Stimulated activated CD8-positive, alpha-beta memory T cell treated with anti-CD3 and anti-CD28 coated beads, Interleukin-15, amount 100 ng/mL, for 4 hours (primary cell): ENCODE data around the gene BNC2.

Experiments
- DNase-seq, 2 donors: peaks; one replicate each; pipeline ENCODE4 v3.0.0-alpha.2; 2020; ENCODE audit warnings: low read depth in 2 of 2

Gene BNC2

GRCh38 chr9:16817514-16817913, 53.0 kb downstream of the BNC2 start:
- DNase-seq, result no peak

GRCh38 chr9:16817002-16817401, 53.5 kb downstream of the BNC2 start:
- DNase-seq, result no peak

GRCh38 chr9:16816011-16816410, 54.5 kb downstream of the BNC2 start:
- DNase-seq, result no peak

GRCh38 chr9:16815079-16815478, 55.4 kb downstream of the BNC2 start:
- no peak for DNase-seq

- no peak for DNase-seq
These were observed 56.6 kb downstream of the BNC2 start for GRCh38 chr9:16813838-16814237.

GRCh38 chr9:16811987-16812685, 58.3 kb downstream of the BNC2 start:
- DNase-seq, result no peak

- DNase-seq, result no peak
These were observed 60.4 kb downstream of the BNC2 start for GRCh38 chr9:16809912-16810610.

- DNase-seq, result no peak
These were observed 63.8 kb downstream of the BNC2 start for GRCh38 chr9:16806674-16807073.

GRCh38 chr9:16803648-16804047, 66.8 kb downstream of the BNC2 start:
- no peak for DNase-seq

- DNase-seq, result no peak
These were observed 68.5 kb downstream of the BNC2 start for GRCh38 chr9:16801871-16802466.

- no peak for DNase-seq
These were observed 74.1 kb downstream of the BNC2 start for GRCh38 chr9:16796304-16796825.

- no peak for DNase-seq
These were observed 75.4 kb downstream of the BNC2 start for GRCh38 chr9:16794871-16795639.

- no peak for DNase-seq
These were observed 76.4 kb downstream of the BNC2 start for GRCh38 chr9:16794103-16794502.

GRCh38 chr9:16787724-16788123, 82.7 kb downstream of the BNC2 start:
- no peak for DNase-seq

- no peak for DNase-seq
These were observed 86.5 kb downstream of the BNC2 start for GRCh38 chr9:16784002-16784401.

- no peak for DNase-seq
These were observed 88.0 kb downstream of the BNC2 start for GRCh38 chr9:16782490-16782889.

GRCh38 chr9:16775330-16775729, 95.1 kb downstream of the BNC2 start:
- no peak for DNase-seq

- DNase-seq, result no peak
These were observed 96.9 kb downstream of the BNC2 start for GRCh38 chr9:16773617-16774016.

- DNase-seq, result no peak
These were observed 97.4 kb downstream of the BNC2 start for GRCh38 chr9:16773116-16773515.

- DNase-seq, result no peak
These were observed 99.1 kb downstream of the BNC2 start for GRCh38 chr9:16771356-16771755.

GRCh38 chr9:16769291-16769690, 101.2 kb downstream of the BNC2 start:
- DNase-seq, result no peak

GRCh38 chr9:16768816-16769215, 101.7 kb downstream of the BNC2 start:
- no peak for DNase-seq
